ENCODE measurements around the gene PCDHA1.
"Not testable (repeated sequence)": the region's sequence is repeated elsewhere in the genome, so short reads cannot be mapped to it uniquely, and the experiment has no call there.

The PCDHA1 gene

DNA sequence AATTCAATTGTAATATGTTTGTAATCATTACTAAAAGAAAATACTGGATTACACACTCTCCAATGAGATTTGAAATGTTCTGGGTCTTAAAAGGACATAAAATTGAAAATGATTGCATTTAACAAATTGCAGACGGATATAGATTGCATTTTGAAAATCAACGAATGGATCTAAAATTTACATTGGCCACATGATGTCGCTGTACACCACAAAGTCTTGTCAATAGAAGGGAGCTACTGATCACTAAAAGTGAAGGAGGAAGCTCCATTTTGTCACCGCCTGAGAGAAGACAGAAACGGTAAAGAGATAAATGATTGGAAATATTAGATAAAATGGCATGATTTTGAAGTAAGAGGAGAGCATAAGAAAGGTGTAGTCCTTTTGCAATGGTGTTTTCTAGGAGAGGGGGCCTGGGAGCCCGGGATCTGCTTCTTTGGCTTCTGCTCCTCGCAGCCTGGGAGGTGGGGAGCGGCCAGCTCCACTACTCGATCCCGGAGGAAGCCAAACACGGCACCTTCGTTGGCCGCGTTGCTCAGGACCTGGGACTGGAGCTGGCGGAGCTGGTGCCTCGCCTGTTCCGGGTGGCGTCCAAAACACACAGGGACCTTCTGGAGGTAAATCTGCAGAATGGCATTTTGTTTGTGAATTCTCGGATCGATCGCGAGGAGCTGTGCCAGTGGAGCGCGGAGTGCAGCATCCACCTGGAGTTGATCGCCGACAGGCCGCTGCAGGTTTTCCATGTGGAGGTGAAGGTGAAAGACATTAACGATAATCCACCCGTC, at the start of gene PCDHA1:
Gene PCDHA1, plus strand, starts transcription at position 236 of the 782 bp plus-strand sequence.
- DNase-seq (ENCODE audit: low read depth in 1 of 2, low spot score in 1 of 2), result no peak

DNA sequence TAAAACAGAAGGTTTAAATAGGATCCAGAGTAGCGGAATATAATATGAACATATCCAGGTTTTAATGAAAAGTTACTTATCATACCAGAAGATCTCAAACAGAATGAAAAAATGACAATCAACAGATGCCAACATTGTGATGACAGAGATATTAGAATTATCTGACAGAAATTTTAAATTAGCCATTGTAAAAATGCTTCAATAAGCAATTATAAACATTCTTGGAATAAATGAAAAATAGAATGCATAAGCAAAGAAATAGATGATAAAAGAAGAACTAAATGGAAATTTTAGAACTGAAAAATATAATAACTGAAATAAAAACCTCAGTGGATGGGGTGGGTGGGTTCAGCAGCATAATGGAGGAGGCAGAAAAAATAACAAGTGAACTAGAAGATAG, 48.5 kb upstream of the PCDHA1 start:
- no peak for DNase-seq (ENCODE audit: low read depth in 1 of 2, low spot score in 1 of 2)

DNA sequence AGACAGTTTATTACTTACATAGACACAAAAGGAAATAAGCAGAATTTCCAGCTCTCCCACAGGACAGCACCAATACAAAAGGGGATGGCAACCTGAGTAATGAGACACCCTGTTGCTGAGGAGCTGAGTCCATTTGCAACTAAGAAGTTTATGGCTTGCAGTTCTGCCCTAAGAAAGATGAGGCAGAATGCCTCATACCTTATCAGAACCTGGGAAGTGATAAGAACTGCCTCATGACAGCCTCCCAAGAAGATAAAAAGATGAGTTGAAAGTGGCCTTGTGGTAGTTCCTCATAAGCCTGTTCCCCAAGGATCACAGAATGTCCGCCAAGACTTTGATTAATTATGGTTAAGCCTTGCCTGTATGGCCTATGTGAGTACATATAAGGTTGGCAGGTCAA, 44.0 kb upstream of the PCDHA1 start:
- no peak for DNase-seq (ENCODE audit: low read depth in 1 of 2, low spot score in 1 of 2)

DNA sequence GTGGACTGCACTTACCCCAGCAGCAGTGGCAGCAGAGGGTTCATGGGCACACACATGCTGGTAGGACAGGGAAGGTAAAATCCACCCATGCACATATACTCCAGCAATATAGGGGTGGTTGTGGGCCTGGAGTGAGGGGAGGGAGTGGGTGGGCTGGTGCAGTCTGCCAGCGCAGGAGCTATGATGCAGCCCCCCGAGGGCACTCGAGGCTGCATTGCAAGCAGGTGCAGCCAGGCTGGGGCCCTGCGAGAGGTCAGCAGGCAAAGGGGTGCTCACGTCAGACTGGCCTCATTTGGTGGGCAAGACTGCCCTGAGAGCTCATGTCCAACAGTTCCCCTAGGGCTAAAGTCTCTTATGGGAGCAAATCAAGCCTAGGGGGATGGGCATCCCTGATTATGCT, 32.4 kb upstream of the PCDHA1 start:
- no peak for DNase-seq (ENCODE audit: low read depth in 1 of 2, low spot score in 1 of 2)

DNA sequence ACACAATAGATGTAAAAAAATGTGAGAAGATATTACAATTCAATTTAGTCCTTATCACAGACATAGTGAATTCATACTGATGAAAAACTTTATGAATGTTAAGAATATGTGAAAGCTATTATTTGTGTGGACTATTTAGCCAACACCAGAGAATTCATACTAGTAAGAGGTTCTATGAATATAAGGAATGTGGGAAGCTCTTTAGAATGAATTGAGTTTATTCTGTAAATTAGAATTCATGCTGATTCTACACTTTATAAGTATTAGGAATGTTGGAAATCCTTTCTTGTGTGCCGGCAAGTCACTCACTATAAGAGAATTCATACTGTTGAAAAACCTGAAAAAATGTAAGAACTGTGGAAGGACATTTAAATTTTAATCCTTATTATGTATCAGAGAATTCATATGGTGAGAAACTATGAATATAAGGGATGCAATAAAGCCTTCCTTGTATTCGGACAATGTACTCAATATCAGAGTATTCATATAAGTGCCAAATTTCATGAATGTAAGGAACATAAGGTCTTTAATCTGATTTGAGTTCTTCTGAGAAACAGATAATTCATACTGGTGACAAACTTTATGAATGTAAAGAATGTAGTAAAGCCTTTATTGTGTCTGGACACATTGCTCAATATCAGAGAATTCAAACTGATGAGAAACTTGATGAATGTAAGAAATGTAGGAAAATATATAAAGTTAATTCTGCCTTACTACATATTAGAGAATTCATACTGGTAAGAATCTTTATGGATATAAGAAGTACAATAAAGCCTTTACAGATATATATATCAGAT, 21.6 kb upstream of the PCDHA1 start:
- DNase-seq (ENCODE audit: low read depth in 1 of 2, low spot score in 1 of 2), result no peak

DNA sequence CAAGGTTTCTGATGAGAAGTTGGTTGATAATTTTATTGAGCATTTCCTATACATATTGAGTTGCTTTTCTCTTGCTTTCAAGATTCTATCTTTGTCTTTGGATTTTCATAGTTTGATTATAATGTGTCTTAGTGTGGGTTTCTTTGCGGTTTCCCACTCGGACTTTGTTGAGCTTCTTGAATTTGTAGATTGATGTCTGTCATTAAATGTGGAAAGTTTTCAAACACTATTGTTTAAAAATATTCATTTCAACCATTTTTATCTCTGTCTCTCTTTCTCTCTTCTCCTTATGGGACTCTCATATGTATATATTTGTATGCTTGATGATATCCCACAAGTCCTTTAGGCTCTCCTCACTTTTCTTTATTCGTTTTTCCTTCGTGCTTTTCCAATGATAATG, 18.5 kb upstream of the PCDHA1 start:
- no peak for DNase-seq (ENCODE audit: low read depth in 1 of 2, low spot score in 1 of 2)

DNA sequence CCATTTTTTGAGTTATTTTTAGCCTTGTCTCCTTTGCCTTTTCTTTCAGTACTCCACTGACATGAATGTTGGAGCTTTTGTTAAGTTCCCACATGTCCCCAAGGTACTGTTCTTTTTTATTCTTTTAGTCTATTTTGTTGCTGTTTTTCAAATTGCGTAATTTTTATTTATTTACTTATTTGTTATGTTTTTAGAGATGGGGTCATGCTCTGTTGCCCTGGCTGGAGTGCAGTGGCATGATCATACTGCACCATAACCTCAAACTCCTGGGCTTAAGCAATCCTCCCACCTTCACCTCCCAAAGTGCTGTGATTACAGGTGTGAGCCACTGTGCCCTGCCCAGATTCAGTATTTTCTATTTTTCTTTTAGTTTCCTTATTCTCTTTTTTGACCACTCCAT, 5.4 kb upstream of the PCDHA1 start:
- DNase-seq (ENCODE audit: low read depth in 1 of 2, low spot score in 1 of 2), result no peak

DNA sequence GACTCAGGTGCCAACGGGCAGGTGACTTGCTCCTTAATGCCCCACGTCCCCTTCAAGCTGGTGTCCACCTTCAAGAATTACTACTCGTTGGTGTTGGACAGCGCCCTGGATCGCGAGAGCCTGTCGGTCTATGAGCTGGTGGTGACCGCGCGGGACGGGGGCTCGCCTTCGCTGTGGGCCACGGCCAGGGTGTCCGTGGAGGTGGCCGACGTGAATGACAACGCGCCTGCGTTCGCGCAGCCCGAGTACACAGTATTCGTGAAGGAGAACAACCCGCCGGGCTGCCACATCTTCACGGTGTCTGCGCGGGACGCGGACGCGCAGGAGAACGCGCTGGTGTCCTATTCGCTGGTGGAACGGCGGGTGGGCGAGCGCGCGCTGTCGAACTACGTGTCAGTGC, 1.5 kb downstream of the PCDHA1 start:
- DNase-seq (ENCODE audit: low read depth in 1 of 2, low spot score in 1 of 2), result not testable (repeated sequence)

DNA sequence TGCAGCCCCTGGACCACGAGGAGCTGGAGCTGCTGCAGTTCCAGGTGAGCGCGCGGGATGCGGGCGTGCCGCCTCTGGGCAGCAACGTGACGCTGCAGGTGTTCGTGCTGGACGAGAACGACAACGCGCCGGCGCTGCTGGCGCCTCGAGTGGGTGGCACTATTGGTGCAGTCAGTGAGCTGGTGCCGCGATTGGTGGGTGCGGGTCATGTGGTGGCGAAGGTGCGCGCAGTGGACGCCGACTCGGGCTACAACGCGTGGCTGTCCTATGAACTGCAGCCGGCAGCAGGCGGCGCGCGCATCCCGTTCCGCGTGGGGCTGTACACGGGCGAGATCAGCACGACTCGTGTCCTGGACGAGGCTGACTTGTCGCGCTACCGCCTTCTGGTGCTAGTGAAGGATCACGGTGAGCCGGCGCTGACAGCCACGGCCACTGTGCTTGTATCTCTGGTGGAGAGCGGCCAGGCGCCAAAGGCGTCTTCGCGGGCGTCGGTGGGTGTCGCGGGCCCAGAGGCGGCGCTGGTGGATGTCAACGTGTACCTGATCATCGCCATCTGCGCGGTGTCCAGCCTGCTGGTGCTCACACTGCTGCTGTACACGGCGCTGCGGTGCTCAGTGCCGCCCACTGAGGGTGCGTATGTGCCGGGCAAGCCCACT, 2.0 kb downstream of the PCDHA1 start:
- DNase-seq (ENCODE audit: low read depth in 1 of 2, low spot score in 1 of 2), result not testable (repeated sequence)

DNA sequence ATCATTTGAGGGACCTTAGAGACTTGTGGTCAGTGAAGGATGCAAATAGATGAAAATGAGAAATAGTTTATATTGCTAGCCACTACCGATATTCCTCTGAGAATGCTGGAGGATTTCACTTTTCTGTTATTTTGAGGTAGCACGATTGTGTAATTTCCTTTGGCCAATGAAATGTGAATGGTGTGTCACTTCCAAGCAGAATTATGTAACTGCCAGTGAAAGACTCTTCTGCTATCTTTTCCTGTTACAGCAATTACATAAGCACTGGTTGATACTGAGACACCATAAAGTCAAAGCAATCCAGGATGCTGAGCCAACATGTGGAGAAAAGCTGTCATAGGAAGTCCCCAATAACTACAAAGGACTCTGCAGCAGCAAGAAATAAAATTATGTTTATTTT, 5.1 kb downstream of the PCDHA1 start:
- DNase-seq (ENCODE audit: low read depth in 1 of 2, low spot score in 1 of 2), result no peak

DNA sequence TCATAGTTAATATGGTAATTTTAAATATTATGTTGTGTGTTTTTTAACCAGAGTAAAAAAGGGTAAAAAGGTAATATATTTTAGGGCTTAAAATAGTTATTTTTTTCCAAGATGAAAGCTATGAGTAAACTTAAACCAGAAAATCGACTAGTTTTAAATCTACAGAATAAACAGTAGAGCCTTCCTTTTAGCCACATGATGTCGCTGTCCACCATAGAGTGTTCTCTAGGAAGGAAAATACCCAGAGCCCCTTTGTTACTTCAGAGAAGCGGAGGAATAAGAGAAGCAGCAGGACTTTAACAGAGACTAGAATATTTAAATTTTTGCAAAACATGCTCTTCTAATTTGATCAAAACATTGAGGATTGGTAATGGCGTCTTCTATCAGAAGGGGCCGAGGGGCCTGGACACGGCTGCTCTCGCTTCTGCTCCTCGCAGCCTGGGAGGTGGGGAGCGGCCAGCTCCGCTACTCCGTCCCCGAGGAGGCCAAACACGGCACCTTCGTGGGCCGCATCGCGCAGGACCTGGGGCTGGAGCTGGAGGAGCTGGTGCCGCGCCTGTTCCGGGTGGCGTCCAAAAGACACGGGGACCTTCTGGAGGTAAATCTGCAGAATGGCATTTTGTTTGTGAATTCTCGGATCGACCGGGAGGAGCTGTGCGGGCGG, 8.8 kb downstream of the PCDHA1 start, which contains the start of gene PCDHA2:
Gene PCDHA2, plus strand, starts transcription at position 258 of the 664 bp plus-strand sequence.
- no peak for DNase-seq (ENCODE audit: low read depth in 1 of 2, low spot score in 1 of 2)

DNA sequence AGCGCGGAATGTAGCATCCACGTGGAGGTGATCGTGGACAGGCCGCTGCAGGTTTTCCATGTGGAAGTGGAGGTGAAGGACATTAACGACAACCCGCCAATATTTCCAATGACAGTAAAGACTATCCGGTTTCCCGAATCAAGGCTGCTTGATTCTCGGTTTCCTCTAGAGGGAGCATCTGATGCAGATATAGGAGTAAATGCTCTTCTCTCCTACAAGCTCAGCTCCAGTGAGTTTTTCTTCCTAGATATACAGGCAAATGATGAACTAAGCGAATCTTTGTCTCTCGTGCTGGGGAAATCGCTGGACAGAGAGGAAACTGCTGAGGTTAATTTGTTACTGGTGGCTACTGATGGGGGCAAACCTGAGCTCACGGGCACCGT, 9.3 kb downstream of the PCDHA1 start:
- DNase-seq (ENCODE audit: low read depth in 1 of 2, low spot score in 1 of 2), result no peak

DNA sequence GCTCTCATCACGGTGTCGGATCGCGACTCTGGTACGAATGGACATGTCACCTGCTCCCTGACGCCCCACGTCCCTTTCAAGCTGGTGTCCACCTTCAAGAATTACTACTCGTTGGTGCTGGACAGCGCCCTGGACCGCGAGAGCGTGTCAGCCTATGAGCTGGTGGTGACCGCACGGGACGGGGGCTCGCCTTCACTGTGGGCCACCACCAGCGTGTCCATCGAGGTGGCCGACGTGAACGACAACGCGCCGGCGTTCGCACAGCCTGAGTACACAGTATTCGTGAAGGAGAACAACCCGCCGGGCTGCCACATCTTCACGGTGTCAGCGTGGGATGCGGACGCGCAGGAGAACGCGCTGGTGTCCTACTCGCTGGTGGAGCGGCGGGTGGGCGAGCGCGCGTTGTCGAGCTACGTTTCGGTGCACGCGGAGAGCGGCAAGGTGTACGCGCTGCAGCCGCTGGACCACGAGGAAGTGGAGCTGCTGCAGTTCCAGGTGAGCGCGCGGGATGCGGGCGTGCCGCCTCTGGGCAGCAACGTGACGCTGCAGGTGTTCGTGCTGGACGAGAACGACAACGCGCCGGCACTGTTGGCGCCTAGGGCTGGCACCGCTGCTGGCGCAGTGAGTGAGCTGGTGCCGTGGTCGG, 10.3 kb downstream of the PCDHA1 start:
- not testable (repeated sequence) for DNase-seq (ENCODE audit: low read depth in 1 of 2, low spot score in 1 of 2)

DNA sequence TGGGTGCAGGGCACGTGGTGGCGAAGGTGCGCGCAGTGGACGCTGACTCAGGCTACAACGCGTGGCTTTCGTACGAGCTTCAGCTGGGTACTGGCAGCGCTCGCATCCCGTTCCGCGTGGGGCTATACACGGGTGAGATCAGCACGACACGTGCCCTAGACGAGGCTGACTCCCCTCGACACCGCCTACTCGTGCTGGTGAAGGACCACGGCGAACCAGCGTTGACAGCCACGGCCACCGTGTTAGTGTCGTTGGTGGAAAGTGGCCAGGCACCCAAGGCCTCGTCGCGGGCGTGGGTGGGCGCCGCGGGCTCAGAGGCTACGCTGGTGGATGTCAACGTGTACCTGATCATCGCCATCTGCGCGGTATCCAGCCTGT, 10.8 kb downstream of the PCDHA1 start:
- DNase-seq (ENCODE audit: low read depth in 1 of 2, low spot score in 1 of 2), result no peak

DNA sequence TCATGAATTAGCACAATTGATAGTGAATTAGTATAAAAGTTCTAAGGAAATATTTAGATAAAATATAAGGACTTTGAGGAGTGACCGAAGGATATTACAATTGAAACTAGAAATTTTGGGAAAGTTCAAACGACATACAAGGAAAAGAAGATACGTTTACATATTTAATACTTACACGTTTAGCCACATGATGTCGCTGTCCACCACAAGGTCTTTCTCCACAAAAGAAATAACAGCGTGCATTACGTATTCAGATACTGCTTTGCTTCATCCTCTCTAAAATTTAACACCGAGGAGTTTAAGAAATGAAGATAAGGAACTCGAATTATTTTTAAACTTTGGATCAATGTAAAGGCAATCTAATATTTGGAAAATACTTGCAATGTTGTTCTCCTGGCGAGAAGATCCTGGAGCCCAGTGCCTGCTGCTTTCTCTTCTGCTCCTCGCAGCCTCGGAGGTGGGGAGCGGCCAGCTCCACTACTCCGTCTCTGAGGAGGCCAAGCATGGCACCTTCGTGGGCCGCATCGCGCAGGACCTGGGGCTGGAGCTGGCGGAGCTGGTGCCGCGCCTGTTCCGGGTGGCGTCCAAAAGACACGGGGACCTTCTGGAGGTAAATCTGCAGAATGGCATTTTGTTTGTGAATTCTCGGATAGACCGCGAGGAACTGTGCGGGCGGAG, 15.0 kb downstream of the PCDHA1 start, which contains the start of gene PCDHA3:
Gene PCDHA3, plus strand, starts transcription at position 242 of the 678 bp plus-strand sequence.
- DNase-seq (ENCODE audit: low read depth in 1 of 2, low spot score in 1 of 2), result no peak

DNA sequence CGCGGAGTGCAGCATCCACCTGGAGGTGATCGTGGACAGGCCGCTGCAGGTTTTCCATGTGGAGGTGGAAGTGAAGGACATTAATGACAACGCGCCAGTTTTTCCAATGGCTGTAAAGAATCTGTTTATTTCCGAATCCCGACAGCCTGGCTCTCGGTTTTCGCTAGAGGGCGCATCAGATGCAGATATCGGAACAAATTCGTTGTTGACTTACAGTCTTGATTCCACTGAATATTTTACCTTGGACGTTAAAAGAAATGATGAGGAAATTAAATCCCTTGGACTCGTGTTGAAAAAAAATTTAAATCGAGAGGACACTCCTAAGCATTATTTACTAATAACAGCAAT, 15.5 kb downstream of the PCDHA1 start:
- no peak for DNase-seq (ENCODE audit: low read depth in 1 of 2, low spot score in 1 of 2)

DNA sequence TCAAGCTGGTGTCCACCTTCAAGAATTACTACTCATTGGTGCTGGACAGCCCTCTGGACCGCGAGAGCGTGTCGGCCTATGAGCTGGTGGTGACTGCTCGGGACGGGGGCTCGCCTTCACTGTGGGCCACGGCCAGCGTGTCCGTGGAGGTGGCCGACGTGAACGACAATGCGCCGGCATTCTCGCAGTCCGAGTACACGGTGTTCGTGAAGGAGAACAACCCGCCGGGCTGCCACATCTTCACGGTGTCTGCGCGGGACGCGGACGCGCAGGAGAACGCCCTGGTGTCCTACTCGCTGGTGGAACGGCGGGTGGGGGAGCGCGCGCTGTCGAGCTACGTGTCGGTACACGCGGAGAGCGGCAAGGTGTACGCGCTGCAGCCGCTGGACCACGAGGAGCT, 16.4 kb downstream of the PCDHA1 start:
- DNase-seq (ENCODE audit: low read depth in 1 of 2, low spot score in 1 of 2), result not testable (repeated sequence)

DNA sequence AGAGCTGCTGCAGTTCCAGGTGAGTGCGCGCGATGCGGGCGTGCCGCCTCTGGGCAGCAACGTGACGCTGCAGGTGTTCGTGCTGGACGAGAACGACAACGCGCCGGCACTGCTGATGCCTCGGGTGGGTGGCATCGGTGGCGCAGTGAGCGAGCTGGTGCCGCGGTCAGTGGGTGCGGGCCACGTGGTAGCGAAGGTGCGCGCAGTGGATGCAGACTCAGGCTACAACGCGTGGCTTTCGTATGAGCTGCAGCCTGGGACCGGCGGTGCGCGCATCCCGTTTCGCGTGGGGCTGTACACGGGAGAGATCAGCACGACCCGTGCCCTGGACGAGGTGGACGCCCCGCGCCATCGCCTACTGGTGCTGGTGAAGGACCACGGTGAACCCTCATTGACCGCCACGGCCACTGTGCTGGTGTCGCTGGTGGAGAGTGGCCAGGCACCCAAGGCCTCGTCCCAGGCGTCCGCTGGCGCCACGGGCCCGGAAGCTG, 16.9 kb downstream of the PCDHA1 start:
- DNase-seq (ENCODE audit: low read depth in 1 of 2, low spot score in 1 of 2), result no peak

DNA sequence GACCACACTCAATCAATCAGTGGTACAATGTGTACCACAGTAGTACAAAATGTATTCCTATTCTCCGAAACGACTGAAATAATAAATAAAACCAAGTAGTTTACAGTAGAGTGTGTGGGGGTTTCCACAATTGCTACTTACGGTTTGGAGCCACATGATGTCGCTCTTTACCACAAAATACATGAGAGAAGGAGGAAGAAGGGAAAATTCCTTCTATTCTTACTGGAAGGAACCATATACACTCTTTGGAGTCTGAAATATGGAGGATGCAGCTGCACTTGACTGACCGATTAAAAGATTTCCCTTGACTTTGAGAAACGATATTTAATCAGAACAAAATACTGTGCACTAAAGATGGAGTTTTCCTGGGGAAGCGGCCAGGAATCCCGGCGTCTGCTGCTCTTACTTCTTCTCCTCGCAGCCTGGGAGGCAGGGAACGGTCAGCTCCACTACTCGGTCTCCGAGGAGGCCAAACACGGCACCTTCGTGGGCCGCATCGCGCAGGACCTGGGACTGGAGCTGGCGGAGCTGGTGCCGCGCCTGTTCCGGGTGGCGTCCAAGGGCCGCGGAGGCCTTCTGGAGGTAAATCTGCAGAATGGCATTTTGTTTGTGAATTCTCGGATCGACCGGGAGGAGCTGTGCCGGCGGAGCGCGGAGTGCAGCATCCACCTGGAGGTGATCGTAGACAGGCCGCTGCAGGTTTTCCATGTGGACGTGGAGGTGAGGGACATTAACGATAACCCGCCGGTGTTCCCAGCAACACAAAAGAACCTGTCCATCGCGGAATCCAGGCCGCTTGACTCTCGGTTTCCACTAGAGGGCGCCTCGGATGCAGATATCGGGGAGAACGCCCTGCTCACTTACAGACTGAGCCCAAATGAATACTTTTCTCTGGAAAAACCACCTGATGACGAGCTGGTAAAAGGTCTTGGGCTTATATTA, 21.2 kb downstream of the PCDHA1 start, which contains the start of gene PCDHA4:
Gene PCDHA4, plus strand, starts transcription at position 235 of the 942 bp plus-strand sequence.
- DNase-seq (ENCODE audit: low read depth in 1 of 2, low spot score in 1 of 2), result no peak

Data from activated T-helper 1 cell treated with anti-CD3 and anti-CD28 coated beads, Interleukin-2, amount 50 U/mL, for 16 hours (primary cell).